Body of pancreas (tissue), 4 donors: ENCODE data around the gene SNX24. TPM values are rescaled to one million over a fixed set of nuclear protein-coding genes. Genes with fewer than 3 reads are reported as not detected.
A peak's percentile ranks its signal among the peaks of the same experiment; 100 is the strongest.

Experiments used
- ATAC-seq: fragments of 150-250 bp; one replicate; pipeline ENCODE4 v1.9.1; 2016
- DNase-seq, 4 donors: peaks; one replicate each; pipeline ENCODE4 v3.0.0-alpha.2; 2019
- H3K27ac ChIP-seq, 4 donors: fragments of 200-600 bp; sonication (generic); 1 replicate in 3 of 4; 2 replicates in 1 of 4; pipeline versions ENCODE4 v1.5.1 to v1.6.1; 2016 to 2019; ENCODE audit warnings: mild to moderate bottlenecking in 1 of 4, mixed read lengths in 1 of 4, moderate library complexity in 1 of 4
- H3K27me3 ChIP-seq, 2 donors: fragments of 200-600 bp; sonication (generic); one replicate each; pipeline ENCODE4 v1.6.0; 2016; ENCODE audit warnings: mild to moderate bottlenecking in 1 of 2
- H3K36me3 ChIP-seq, 2 donors: fragments of 200-600 bp; sonication (generic); replicated peaks in 1 of 2; 2 replicates each; pipeline ENCODE4 v1.5.1; 2016; ENCODE audit warnings: low read depth in 2 of 2; ENCODE audit not compliant: insufficient read depth in 1 of 2
- H3K4me1 ChIP-seq: fragments of 200-600 bp; sonication (generic); one replicate; pipeline ENCODE4 v1.6.0; 2016
- H3K4me3 ChIP-seq, 2 donors: fragments of 200-600 bp; sonication (generic); 1 replicate in 1 of 2; 2 replicates in 1 of 2; pipeline ENCODE4 v1.5.1; 2016 to 2019
- H3K9me3 ChIP-seq, 3 donors: fragments of 200-600 bp; sonication (generic); 1 replicate in 2 of 3; 2 replicates in 1 of 3; pipeline ENCODE4 v1.5.1; 2016
- CTCF ChIP-seq, 7 experiments: fragments of 450-650 bp in 4 of 7; fragments of 200-600 bp in 3 of 7; sonication (generic) in 3 of 7; IDR thresholded peaks; one replicate each; pipeline ENCODE4 v1.5.1; 2016 to 2019; ENCODE audit warnings: antibody characterized with exemption in 7 of 7
- POLR2A ChIP-seq, 3 donors: fragments of 450-650 bp; IDR thresholded peaks; one replicate each; pipeline ENCODE4 v1.6.1; 2016; ENCODE audit warnings: antibody characterized with exemption in 3 of 3, mild to moderate bottlenecking in 2 of 3
- WGBS, 2 donors: methylation state at CpG; one replicate each; pipeline ENCODE4 v1.1.5; 2017; 5-methylcytosine and 5-hydroxymethylcytosine counted together
- intact Hi-C: fragments of 100-400 bp; cut with DNase I; formaldehyde crosslinking; loops from one replicate; pipeline ENCODE4 v1.15.1; 2023
- total RNA-seq, 2 donors: library from RNA; depleted of rRNA; stranded (reverse); fragments of >200 nt; gene quantifications; one replicate each; pipeline ENCODE4 v1.1.0, GENCODE V29; 2016

Gene SNX24
- total RNA-seq, 2 donors from 2014 or later: 6.7 to 19.1 TPM

- intact Hi-C loops: no loop called here
- Histone ChIP-seq H3K36me3 (no peaks in the 10 kb centered on the region), H3K4me3 (no peak overlapping the region), H3K4me1 (peaks cover 8% of the 10 kb centered on the region), H3K27ac (no peak overlapping the region), H3K9me3 (no peaks in the 10 kb centered on the region), H3K27me3 (no peaks in the 10 kb centered on the region)
- TF ChIP-seq POLR2A (IDR thresholded peaks at IDR 0.05) (no peak), CTCF (IDR thresholded peaks at IDR 0.05) (no peak)
- 27 to 56% methylated on average over 4 of the region's 4 CpGs for WGBS, 2 donors
- ATAC-seq: no peak
- DNase-seq: peak; percentile 4 to 23 (median 10)
Measured at GRCh38 chr5:122863721-122864120, 18.3 kb downstream of the SNX24 start.

- WGBS, 2 donors: 84 to 89% methylated on average over 6 of the region's 6 CpGs
- no peak overlapping the region for H3K4me3 ChIP-seq
- no peaks in the 10 kb centered on the region for H3K9me3 ChIP-seq
- TF ChIP-seq POLR2A (IDR thresholded peaks at IDR 0.05) (no peak), CTCF (IDR thresholded peaks at IDR 0.05) (no peak)
- DNase-seq: no peak
- peaks cover 8% of the 10 kb centered on the region for H3K4me1 ChIP-seq
- intact Hi-C loops: no loop called here
- no peaks in the 10 kb centered on the region for H3K27me3 ChIP-seq
- H3K36me3 ChIP-seq: no peaks in the 10 kb centered on the region
- no peak for ATAC-seq
- H3K27ac ChIP-seq: no peak overlapping the region
Measured at GRCh38 chr5:122864400-122864799, 19.0 kb downstream of the SNX24 start.

GRCh38 chr5:122864842-122865241 is 19.4 kb downstream of the SNX24 start:
- Histone ChIP-seq H3K36me3 (no peaks in the 10 kb centered on the region), H3K9me3 (no peaks in the 10 kb centered on the region), H3K27ac (no peak overlapping the region), H3K4me1 (peaks cover 8% of the 10 kb centered on the region), H3K27me3 (no peaks in the 10 kb centered on the region), H3K4me3 (no peak overlapping the region)
- TF ChIP-seq POLR2A (IDR thresholded peaks at IDR 0.05): no peak
- TF ChIP-seq CTCF (IDR thresholded peaks at IDR 0.05): no peak
- ATAC-seq (no peak), DNase-seq (no peak)
- WGBS, 2 donors: 91 to 93% methylated on average over 1 of the region's 1 CpG
- intact Hi-C loops: no loop called here

GRCh38 chr5:122870219-122870856 is 24.9 kb downstream of the SNX24 start:
- DNase-seq: no peak
- H3K36me3 ChIP-seq: no peaks in the 10 kb centered on the region
- no peaks in the 10 kb centered on the region for H3K9me3 ChIP-seq
- H3K4me3 ChIP-seq: no peak overlapping the region
- ATAC-seq: no peak
- H3K4me1 ChIP-seq: no peaks in the 10 kb centered on the region
- H3K27ac ChIP-seq: no peak overlapping the region
- TF ChIP-seq POLR2A (IDR thresholded peaks at IDR 0.05): no peak
- TF ChIP-seq CTCF (IDR thresholded peaks at IDR 0.05): no peak
- 82 to 94% methylated on average over 7 of the region's 7 CpGs for WGBS, 2 donors
- H3K27me3 ChIP-seq: no peaks in the 10 kb centered on the region
- intact Hi-C loops: no loop called here

GRCh38 chr5:122871661-122872060 is 26.2 kb downstream of the SNX24 start:
- Histone ChIP-seq H3K4me3 (no peak overlapping the region), H3K27me3 (no peaks in the 10 kb centered on the region), H3K4me1 (no peaks in the 10 kb centered on the region), H3K36me3 (no peaks in the 10 kb centered on the region), H3K27ac (no peak overlapping the region), H3K9me3 (no peaks in the 10 kb centered on the region)
- DNase-seq (no peak), ATAC-seq (no peak)
- intact Hi-C loops: no loop called here
- TF ChIP-seq POLR2A (IDR thresholded peaks at IDR 0.05) (no peak), CTCF (IDR thresholded peaks at IDR 0.05) (no peak)
- 91 to 92% methylated on average over 8 of the region's 8 CpGs for WGBS, 2 donors
